Astrocyte (in vitro differentiated cells and primary cell): ENCODE results near the gene VPS39.

ENCODE experiments used
- EZH2 ChIP-seq: IDR thresholded peaks from 2 replicates; pipeline ENCODE4 v1.6.1; 2012; ENCODE audit warnings: mild to moderate bottlenecking, low read length, inconsistent platforms; ENCODE audit not compliant: insufficient read depth
- TF ChIP-seq, protein P1 (sequence below): IDR thresholded peaks from 2 replicates; pipeline ENCODE4 v1.5.1; 2011; ENCODE audit warnings: low read depth, mild to moderate bottlenecking, inconsistent platforms, low read length, moderate library complexity; ENCODE audit not compliant: insufficient read depth

DNA sequence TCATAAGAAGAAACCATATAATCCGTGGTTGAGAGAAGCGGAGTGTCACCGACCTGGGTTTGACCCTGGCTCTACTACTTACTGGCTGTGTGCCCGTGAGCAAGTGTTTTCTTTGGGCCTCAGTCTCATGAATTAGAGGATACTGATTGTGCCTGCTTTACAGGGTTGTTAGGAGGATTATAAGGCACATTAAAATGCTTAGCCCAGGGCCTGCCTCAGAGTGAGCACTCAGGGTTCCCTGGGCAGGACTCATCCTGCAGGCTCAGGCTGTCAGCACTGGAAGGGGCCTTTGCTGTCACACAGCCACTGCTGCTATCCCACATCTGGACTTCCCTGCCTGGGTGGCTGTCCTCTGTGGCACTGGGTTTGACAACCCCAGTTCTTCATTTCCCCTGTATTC, 56.4 kb downstream of the VPS39 start:
- TF ChIP-seq, protein P1, sequence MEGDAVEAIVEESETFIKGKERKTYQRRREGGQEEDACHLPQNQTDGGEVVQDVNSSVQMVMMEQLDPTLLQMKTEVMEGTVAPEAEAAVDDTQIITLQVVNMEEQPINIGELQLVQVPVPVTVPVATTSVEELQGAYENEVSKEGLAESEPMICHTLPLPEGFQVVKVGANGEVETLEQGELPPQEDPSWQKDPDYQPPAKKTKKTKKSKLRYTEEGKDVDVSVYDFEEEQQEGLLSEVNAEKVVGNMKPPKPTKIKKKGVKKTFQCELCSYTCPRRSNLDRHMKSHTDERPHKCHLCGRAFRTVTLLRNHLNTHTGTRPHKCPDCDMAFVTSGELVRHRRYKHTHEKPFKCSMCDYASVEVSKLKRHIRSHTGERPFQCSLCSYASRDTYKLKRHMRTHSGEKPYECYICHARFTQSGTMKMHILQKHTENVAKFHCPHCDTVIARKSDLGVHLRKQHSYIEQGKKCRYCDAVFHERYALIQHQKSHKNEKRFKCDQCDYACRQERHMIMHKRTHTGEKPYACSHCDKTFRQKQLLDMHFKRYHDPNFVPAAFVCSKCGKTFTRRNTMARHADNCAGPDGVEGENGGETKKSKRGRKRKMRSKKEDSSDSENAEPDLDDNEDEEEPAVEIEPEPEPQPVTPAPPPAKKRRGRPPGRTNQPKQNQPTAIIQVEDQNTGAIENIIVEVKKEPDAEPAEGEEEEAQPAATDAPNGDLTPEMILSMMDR = no peak
- no peak for TF ChIP-seq EZH2
